Testis (tissue), 2 donors: ENCODE measurements around the gene TTC8.

Source experiments
- CTCF ChIP-seq, 3 experiments: fragments of 450-650 bp in 2 of 3; fragments of 200-600 bp in 1 of 3; sonication (generic) in 1 of 3; IDR thresholded peaks; one replicate each; pipeline ENCODE4 v1.5.1; 2016 to 2019; ENCODE audit warnings: antibody characterized with exemption in 3 of 3, mild to moderate bottlenecking in 2 of 3, moderate library complexity in 1 of 3
- POLR2A ChIP-seq: fragments of 450-650 bp; IDR thresholded peaks from one replicate; pipeline ENCODE4 v1.6.1; 2017; ENCODE audit warnings: antibody characterized with exemption, mild to moderate bottlenecking, moderate library complexity

- TF ChIP-seq CTCF (IDR thresholded peaks at IDR 0.05) (no peak), POLR2A (no peak)
Observed at GRCh38 chr14:88793259-88793625, 31.2 kb upstream of the TTC8 start.
